HCT116 (cell line): Measurements from ENCODE around the gene MYO16. TPM values are rescaled to one million over a fixed set of nuclear protein-coding genes. Genes with fewer than 3 reads are reported as not detected.
"Not testable (repeated sequence)": the region's sequence is repeated elsewhere in the genome, so short reads cannot be mapped to it uniquely, and the experiment has no call there.

Source experiments
- ATAC-seq: fragments of 200-7000 bp; cut with Tn5 transposase; 2 replicates; pipeline ENCODE4 v1.9.1; 2020; ENCODE audit warnings: mild to moderate bottlenecking, moderate library complexity
- BruUV-seq: library from RNA; stranded (reverse); fragments of 400-500 nt; replicated peaks from 2 replicates; lab custom pipeline; 2021; lab: Mats Ljungman, UMichigan
- CTCF ChIA-PET: fragments of 300-600 bp; sonication (Branson Sonifier 250); formaldehyde crosslinking; loops from one replicate; lab custom pipeline; 2021; ENCODE audit warnings: antibody characterized with exemption; lab: Charles Lee
- POLR2A ChIA-PET: fragments of 300-600, 350-600 bp; sonication (Branson Sonifier 250); formaldehyde crosslinking; loops from one replicate; lab custom pipeline; 2021; ENCODE audit warnings: antibody characterized with exemption; lab: Charles Lee
- RAD21 ChIA-PET, 2 experiments: fragments of 300-600 bp; sonication (Branson Sonifier 250); formaldehyde crosslinking; loops; one replicate each; lab custom pipeline; 2023; ENCODE audit warnings: low total read pairs in 2 of 2; ENCODE audit not compliant: uncharacterized antibody in 2 of 2, unreplicated experiment in 2 of 2, low non-redundant PET in 1 of 2; lab: Charles Lee
- DNase-seq: peaks from one replicate; pipeline ENCODE4 v3.0.0-alpha.2; 2010; ENCODE audit warnings: low read depth, low spot score
- H2AFZ ChIP-seq: fragments of 200-600 bp; shearing (Covaris generic), sonication (generic); 2 replicates; pipeline ENCODE4 v1.6.1; 2017; ENCODE audit warnings: low read depth, mixed run types, mixed read lengths, antibody characterized with exemption, low read length; ENCODE audit not compliant: poor library complexity, severe bottlenecking
- H3K27ac ChIP-seq: 2 replicates; pipeline ENCODE4 v1.5.1; 2012; ENCODE audit warnings: low read depth, low read length
- H3K27me3 ChIP-seq: fragments of 200-600 bp; sonication (generic); 2 replicates; pipeline ENCODE4 v1.6.1; 2016; ENCODE audit warnings: mixed run types, low read length, mixed read lengths; ENCODE audit not compliant: insufficient read depth
- H3K36me3 ChIP-seq, 2 experiments: fragments of 200-500 bp in 1 of 2; fragments of 200-600 bp in 1 of 2; sonication (Bioruptor generic) in 1 of 2; sonication (generic) in 1 of 2; 2 replicates each; pipeline versions ENCODE4 v1.5.1 to v1.6.1; 2014 to 2016; ENCODE audit warnings: low read length in 2 of 2, inconsistent platforms in 1 of 2, mixed read lengths in 1 of 2, mixed run types in 1 of 2; ENCODE audit not compliant: insufficient read depth in 2 of 2, control insufficient read depth in 1 of 2
- H3K4me1 ChIP-seq, 2 experiments: fragments of 200-600 bp in 1 of 2; sonication (generic) in 1 of 2; 2 replicates each; pipeline versions ENCODE4 v1.5.1 to v1.6.1; 2012 to 2017; ENCODE audit warnings: low read length in 2 of 2, inconsistent platforms in 1 of 2, mild to moderate bottlenecking in 1 of 2, mixed read lengths in 1 of 2, mixed run types in 1 of 2, moderate library complexity in 1 of 2; ENCODE audit not compliant: insufficient read depth in 2 of 2, control insufficient read depth in 1 of 2
- H3K4me2 ChIP-seq: fragments of 200-600 bp; sonication (generic); 2 replicates; pipeline ENCODE4 v1.6.1; 2017; ENCODE audit warnings: mixed run types, low read length, mixed read lengths
- H3K4me3 ChIP-seq, 2 experiments: fragments of 200-600 bp in 1 of 2; sonication (generic) in 1 of 2; replicated peaks in 1 of 2; 2 replicates each; pipeline ENCODE4 v1.5.1; 2011 to 2016; ENCODE audit warnings: low read length in 2 of 2, control low read depth in 1 of 2, low read depth in 1 of 2, mild to moderate bottlenecking in 1 of 2, mixed read lengths in 1 of 2, mixed run types in 1 of 2
- H3K79me2 ChIP-seq: fragments of 200-600 bp; sonication (generic); 2 replicates; pipeline ENCODE4 v1.6.1; 2017; ENCODE audit warnings: mild to moderate bottlenecking, mixed run types, low read length, moderate library complexity, mixed read lengths; ENCODE audit not compliant: insufficient read depth
- H3K9ac ChIP-seq: fragments of 200-600 bp; sonication (generic); 2 replicates; pipeline ENCODE4 v1.6.1; 2016; ENCODE audit warnings: low read length, mixed read lengths
- H3K9me2 ChIP-seq: fragments of 200-600 bp; sonication (generic), shearing (Covaris generic); 2 replicates; pipeline ENCODE4 v1.6.1; 2017; ENCODE audit warnings: mixed run types, mild to moderate bottlenecking, moderate library complexity; ENCODE audit not compliant: insufficient read depth
- H3K9me3 ChIP-seq, 2 experiments: fragments of 200-500 bp in 1 of 2; fragments of 200-600 bp in 1 of 2; sonication (Bioruptor generic) in 1 of 2; sonication (generic) in 1 of 2; 2 replicates each; pipeline ENCODE4 v1.6.1; 2014 to 2017; ENCODE audit warnings: low read length in 2 of 2, mixed read lengths in 2 of 2, inconsistent platforms in 1 of 2, low read depth in 1 of 2, mild to moderate bottlenecking in 1 of 2, mixed run types in 1 of 2, moderate library complexity in 1 of 2; ENCODE audit not compliant: control insufficient read depth in 1 of 2, insufficient read depth in 1 of 2
- H4K20me1 ChIP-seq: fragments of 200-600 bp; sonication (generic), shearing (Covaris generic); 2 replicates; pipeline ENCODE4 v1.6.1; 2017; ENCODE audit warnings: mixed run types, mild to moderate bottlenecking, moderate library complexity; ENCODE audit not compliant: insufficient read depth
- CBX3 ChIP-seq: IDR thresholded peaks from 2 replicates; pipeline ENCODE4 v1.6.1; 2012; ENCODE audit warnings: low read depth
- EZH2phosphoT487 ChIP-seq: fragments of 200-600 bp; IDR thresholded peaks from 2 replicates; pipeline ENCODE4 v1.6.1; 2018; ENCODE audit warnings: antibody characterized with exemption, borderline replicate concordance
- FOSL1 ChIP-seq: IDR thresholded peaks from 2 replicates; pipeline ENCODE4 v1.6.1; 2012; ENCODE audit warnings: low read depth
- POLR2AphosphoS5 ChIP-seq: IDR thresholded peaks from 2 replicates; pipeline ENCODE4 v1.6.1; 2011; ENCODE audit warnings: mild to moderate bottlenecking, low read depth, low read length, moderate library complexity
- ZFX ChIP-seq: fragments of 450-650 bp; IDR thresholded peaks from 2 replicates; pipeline ENCODE4 v1.6.1; 2017
- intact Hi-C: fragments of 100-400 bp; cut with micrococcal nuclease; formaldehyde crosslinking; loops from 2 replicates; pipeline ENCODE4 v1.10.0; 2022
- total RNA-seq: library from RNA; stranded (reverse); gene quantifications from one replicate; pipeline ENCODE4 v1.2.1, GENCODE V29; 2021; ENCODE audit not compliant: unreplicated experiment

The MYO16 gene
- total RNA-seq, 1 experiment from 2014 or later = 0.07 TPM

DNA sequence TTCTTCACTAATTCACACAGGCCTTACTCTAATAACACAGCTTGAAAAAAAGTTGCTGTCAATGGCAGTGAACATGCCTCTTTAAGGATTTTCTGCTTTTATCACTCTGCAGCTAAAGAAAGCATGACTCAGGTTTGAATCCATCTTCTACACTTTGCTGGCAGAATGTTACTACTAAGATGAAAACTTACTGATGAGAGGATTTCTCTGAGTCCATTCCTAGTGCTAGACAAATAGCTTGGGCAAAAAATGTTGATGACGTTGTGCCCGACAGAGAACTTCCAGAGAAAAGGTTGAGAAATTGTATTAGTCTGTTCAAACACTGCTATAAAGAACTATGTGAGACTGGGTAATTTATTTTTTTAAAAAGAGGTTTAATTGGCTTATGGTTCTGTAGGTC is 585.0 kb downstream of the MYO16 start:
- DNase-seq (no peak), ATAC-seq (no peak)
- no TSS peak for BruUV-seq
- no peaks in the 10 kb centered on the region for H3K9me3 ChIP-seq
- no peaks in the 10 kb centered on the region for H3K27me3 ChIP-seq
- intact Hi-C loops = loop anchor here (5.0 kb wide), 1 partner anchor 57 kb away; no protein-coding TSS in a partner anchor
- peaks cover 24 to 62% of the 10 kb centered on the region in 2 experiments for H3K4me1 ChIP-seq
- no peaks in the 10 kb centered on the region for H3K79me2 ChIP-seq
- no peaks in the 10 kb centered on the region for H4K20me1 ChIP-seq
- H3K9me2 ChIP-seq = no peaks in the 10 kb centered on the region
- H3K27ac ChIP-seq = no peak overlapping the region
- CTCF ChIA-PET = no interaction called here
- no peaks in the 10 kb centered on the region; a peak in 1 of 4 replicates for H3K36me3 ChIP-seq
- H3K4me3 ChIP-seq = no peak overlapping the region
- peak overlapping the region; percentile 65 for H3K4me2 ChIP-seq
- RAD21 ChIA-PET = interaction anchor here (0.6 to 0.7 kb wide), 2 partner anchors 17 to 447 kb away, joined by 6 to 7 read pairs; no protein-coding TSS in a partner anchor
- 0 out of 2 replicates have a peak overlapping the region, but pooled peaks have one; percentile 6 for H3K9ac ChIP-seq
- H2AFZ ChIP-seq = no peak overlapping the region
- TF ChIP-seq FOSL1 (no peak), EZH2phosphoT487 (no peak), CBX3 (no peak)
- POLR2A ChIA-PET = no interaction called here

DNA sequence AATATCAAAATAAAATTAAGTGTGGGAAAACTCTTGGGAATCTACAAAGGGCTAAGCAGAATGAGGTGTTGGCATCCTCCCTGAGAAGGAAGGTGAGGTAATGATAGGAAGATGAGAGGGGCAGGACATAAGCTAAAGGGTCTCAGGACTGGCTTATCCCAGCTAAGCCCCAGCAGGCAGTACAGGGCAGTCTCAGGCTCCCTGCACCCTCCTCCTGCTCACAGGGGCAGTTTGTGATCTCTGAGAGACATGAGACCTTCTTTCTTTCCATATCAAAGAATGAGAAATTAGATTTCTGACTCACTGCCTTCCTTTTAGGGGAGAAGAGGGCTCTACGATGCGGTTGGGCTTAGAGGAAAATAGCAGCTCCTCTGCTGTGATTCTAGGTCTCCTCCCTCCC is 586.0 kb downstream of the MYO16 start:
- no peak overlapping the region for H3K27ac ChIP-seq
- H2AFZ ChIP-seq = no peak overlapping the region
- H3K4me2 ChIP-seq = no peak overlapping the region
- no peaks in the 10 kb centered on the region for H3K79me2 ChIP-seq
- H3K4me1 ChIP-seq = peaks cover 24 to 52% of the 10 kb centered on the region in 2 experiments
- TF ChIP-seq FOSL1 (no peak), ZFX (no peak), POLR2AphosphoS5 (no peak), CBX3 (no peak)
- no peaks in the 10 kb centered on the region; a peak in 1 of 4 replicates for H3K9me3 ChIP-seq
- RAD21 ChIA-PET = no interaction called here
- no peaks in the 10 kb centered on the region for H3K9me2 ChIP-seq
- intact Hi-C loops = no loop called here
- no peaks in the 10 kb centered on the region for H4K20me1 ChIP-seq
- no peak overlapping the region for H3K9ac ChIP-seq
- no peaks in the 10 kb centered on the region for H3K36me3 ChIP-seq
- no peaks in the 10 kb centered on the region for H3K27me3 ChIP-seq
- DNase-seq (no peak), ATAC-seq (no peak)
- CTCF ChIA-PET = no interaction called here
- BruUV-seq = no TSS peak
- H3K4me3 ChIP-seq = no peak overlapping the region
- POLR2A ChIA-PET = no interaction called here

DNA sequence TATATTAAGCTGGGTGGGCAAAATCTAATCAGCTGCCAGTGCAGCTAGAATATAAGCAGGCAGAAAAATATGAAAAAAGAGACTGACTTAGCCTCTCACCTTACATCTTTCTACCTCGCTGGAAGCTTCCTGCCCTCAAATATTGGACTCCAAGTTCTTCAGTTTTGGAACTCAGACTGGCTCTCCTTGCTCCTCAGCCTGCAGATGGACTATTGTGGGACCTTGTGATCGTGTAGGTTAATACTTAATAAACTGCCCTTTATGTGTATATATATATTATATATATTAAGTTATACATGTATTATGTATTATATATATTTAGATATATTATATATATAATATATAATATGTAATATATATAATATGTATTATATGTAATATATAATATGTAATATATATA is 588.1 kb downstream of the MYO16 start:
- H2AFZ ChIP-seq, H4K20me1 ChIP-seq, BruUV-seq, H3K9me3 ChIP-seq, intact Hi-C loops, H3K27ac ChIP-seq, H3K4me2 ChIP-seq, H3K9me2 ChIP-seq, H3K4me3 ChIP-seq, H3K79me2 ChIP-seq, POLR2A ChIA-PET, CTCF ChIA-PET, H3K27me3 ChIP-seq, DNase-seq, RAD21 ChIA-PET, H3K36me3 ChIP-seq, ATAC-seq, H3K9ac ChIP-seq: not testable (repeated sequence)
- H3K4me1 ChIP-seq = peaks cover 9 to 31% of the 10 kb centered on the region in 2 experiments
